GM23338 (cell line): Measurements from ENCODE around the gene MAP1B. TPM values are rescaled to one million over a fixed set of nuclear protein-coding genes. Genes with fewer than 3 reads are reported as not detected.

Experiments used
- ATAC-seq: fragments of 200-7000 bp; cut with Tn5 transposase; 3 replicates; pipeline ENCODE4 v1.9.1; 2020
- DNase-seq: peaks from one replicate; pipeline ENCODE4 v3.0.0-alpha.2; 2015; ENCODE audit warnings: low spot score
- H2AFZ ChIP-seq: fragments of 200-600 bp; sonication (generic); 2 replicates; pipeline ENCODE4 v1.8.0; 2016; ENCODE audit warnings: antibody characterized with exemption, mild to moderate bottlenecking, moderate library complexity
- H3F3A ChIP-seq: fragments of 200-600 bp; sonication (generic); replicated peaks from 2 replicates; pipeline ENCODE4 v1.8.0; 2017; ENCODE audit warnings: antibody characterized with exemption, mixed run types, low read depth
- H3K27ac ChIP-seq: fragments of 200-600 bp; sonication (generic); 2 replicates; pipeline ENCODE4 v1.6.1; 2016; ENCODE audit warnings: low read depth
- H3K27me3 ChIP-seq: fragments of 200-600 bp; sonication (generic); 2 replicates; pipeline ENCODE4 v1.8.0; 2016; ENCODE audit warnings: mild to moderate bottlenecking, mixed run types, moderate library complexity; ENCODE audit not compliant: insufficient read depth
- H3K36me3 ChIP-seq: fragments of 200-600 bp; sonication (generic); 2 replicates; pipeline ENCODE4 v1.8.0; 2016; ENCODE audit warnings: mild to moderate bottlenecking; ENCODE audit not compliant: insufficient read depth
- H3K4me1 ChIP-seq: fragments of 200-600 bp; sonication (generic); 2 replicates; pipeline ENCODE4 v1.8.0; 2016; ENCODE audit warnings: mild to moderate bottlenecking, moderate library complexity; ENCODE audit not compliant: insufficient read depth
- H3K4me2 ChIP-seq: fragments of 200-600 bp; sonication (generic); 2 replicates; pipeline ENCODE4 v1.7.1; 2017; ENCODE audit warnings: mixed run types
- H3K4me3 ChIP-seq: fragments of 200-600 bp; sonication (generic); 2 replicates; pipeline ENCODE4 v1.6.1; 2016; ENCODE audit warnings: mixed run types
- H3K79me2 ChIP-seq: fragments of 200-600 bp; sonication (generic); replicated peaks from 2 replicates; pipeline ENCODE4 v1.8.0; 2017; ENCODE audit warnings: mild to moderate bottlenecking; ENCODE audit not compliant: insufficient read depth
- H3K9me2 ChIP-seq: fragments of 200-600 bp; sonication (generic); 2 replicates; pipeline ENCODE4 v1.8.0; 2017; ENCODE audit not compliant: insufficient read depth
- H4K20me1 ChIP-seq: fragments of 200-600 bp; sonication (generic); replicated peaks from 2 replicates; pipeline ENCODE4 v1.8.0; 2017; ENCODE audit warnings: mild to moderate bottlenecking; ENCODE audit not compliant: insufficient read depth
- H3K27ac Mint-ChIP-seq: 2 replicates; pipeline ENCODE4 v1.8.0; 2020; ENCODE audit warnings: inconsistent platforms, mild to moderate bottlenecking, moderate library complexity, mixed read lengths
- H3K27me3 Mint-ChIP-seq: 3 replicates; pipeline ENCODE4 v1.8.0; 2022; ENCODE audit warnings: low read depth, mild to moderate bottlenecking, moderate library complexity, mixed read lengths, inconsistent platforms; ENCODE audit not compliant: insufficient read depth, poor library complexity
- H3K36me3 Mint-ChIP-seq: 3 replicates; pipeline ENCODE4 v1.8.0; 2021; ENCODE audit warnings: low read depth, mild to moderate bottlenecking, inconsistent platforms, moderate library complexity, mixed read lengths
- H3K4me1 Mint-ChIP-seq: 3 replicates; pipeline ENCODE4 v1.8.0; 2020; ENCODE audit warnings: mild to moderate bottlenecking, inconsistent platforms, mixed read lengths
- H3K4me3 Mint-ChIP-seq: 3 replicates; pipeline ENCODE4 v1.8.0; 2021; ENCODE audit warnings: moderate library complexity, mild to moderate bottlenecking, inconsistent platforms, mixed read lengths
- H3K9me3 Mint-ChIP-seq: 3 replicates; pipeline ENCODE4 v1.8.0; 2020; ENCODE audit warnings: moderate library complexity, mild to moderate bottlenecking, inconsistent platforms, mixed read lengths
- CREB1 ChIP-seq: fragments of 250-450 bp; sonication (Bioruptor Pico); IDR thresholded peaks from 2 replicates; pipeline ENCODE4 v1.5.0; 2020; ENCODE audit warnings: low read depth, mild to moderate bottlenecking, moderate library complexity
- CTCF ChIP-seq, 2 experiments: fragments of 200-600 bp in 1 of 2; sonication (generic) in 1 of 2; conservative IDR thresholded peaks; 2 replicates each; pipeline versions ENCODE4 v1.5.1 to v1.6.1; 2016 to 2017; ENCODE audit warnings: antibody characterized with exemption in 2 of 2, low read depth in 2 of 2, mild to moderate bottlenecking in 2 of 2, moderate library complexity in 1 of 2
- ETS1 ChIP-seq: IDR thresholded peaks from 2 replicates; pipeline ENCODE4 v1.6.1; 2016; ENCODE audit warnings: antibody characterized with exemption
- EZH2 ChIP-seq: fragments of 200-600 bp; sonication (generic); IDR thresholded peaks from one replicate; pipeline ENCODE4 v1.8.0; 2017; ENCODE audit warnings: antibody characterized with exemption, mild to moderate bottlenecking, low read depth; ENCODE audit not compliant: unreplicated experiment
- EZH2phosphoT487 ChIP-seq: fragments of 200-600 bp; sonication (generic); IDR thresholded peaks from one replicate; pipeline ENCODE4 v1.8.1; 2018; ENCODE audit warnings: antibody characterized with exemption; ENCODE audit not compliant: unreplicated experiment
- JUNB ChIP-seq: IDR thresholded peaks from one replicate; pipeline ENCODE4 v1.6.1; 2016; ENCODE audit warnings: antibody characterized with exemption; ENCODE audit not compliant: unreplicated experiment
- NANOG ChIP-seq: IDR thresholded peaks from 2 replicates; pipeline ENCODE4 v1.6.1; 2016; ENCODE audit warnings: antibody characterized with exemption, borderline replicate concordance
- POLR2AphosphoS5 ChIP-seq: IDR thresholded peaks from 2 replicates; pipeline ENCODE4 v1.6.1; 2016; ENCODE audit warnings: antibody characterized with exemption, low read depth
- REST ChIP-seq: IDR thresholded peaks from one replicate; pipeline ENCODE4 v1.6.1; 2018; ENCODE audit warnings: antibody characterized with exemption; ENCODE audit not compliant: unreplicated experiment
- STAT1 ChIP-seq: IDR thresholded peaks from one replicate; pipeline ENCODE4 v1.6.1; 2016; ENCODE audit warnings: antibody characterized with exemption; ENCODE audit not compliant: unreplicated experiment
- ZNF114 ChIP-seq: fragments of 250-450 bp; sonication (Bioruptor Pico); IDR thresholded peaks from 2 replicates; pipeline ENCODE4 v1.5.0; 2020; ENCODE audit warnings: mild to moderate bottlenecking, moderate library complexity
- ZNF331 ChIP-seq: fragments of 250-450 bp; sonication (Bioruptor Pico); IDR thresholded peaks from 2 replicates; pipeline ENCODE4 v1.5.0; 2020; ENCODE audit warnings: low read depth, mild to moderate bottlenecking, moderate library complexity
- ZNF462 ChIP-seq: fragments of 250-450 bp; sonication (Bioruptor Pico); IDR thresholded peaks from 2 replicates; pipeline ENCODE4 v1.5.0; 2020; ENCODE audit warnings: mild to moderate bottlenecking, moderate library complexity
- polyA plus RNA-seq: library from polyadenylated mRNA; unstranded; fragments of >200 nt; fragmentation: Nextera tagmentation; extraction: Ambion mirVana; gene quantifications from 2 replicates; pipeline ENCODE4 v1.2.1, GENCODE V29; 2016
- total RNA-seq: library from RNA; depleted of rRNA; stranded (reverse); fragments of >200 nt; shearing (Covaris generic); gene quantifications from 2 replicates; pipeline ENCODE4 v1.2.3, GENCODE V29; 2014

The MAP1B gene
- total and polyA plus RNA-seq, 2 experiments from 2014 or later = 148 to 263 TPM

GRCh38 chr5:72180925-72181324, 73.7 kb downstream of the MAP1B start:
- H3K4me3 ChIP-seq = no peak overlapping the region
- peaks cover 37% of the 10 kb centered on the region for H3K79me2 ChIP-seq
- peaks cover 38% of the 10 kb centered on the region for H3K4me1 ChIP-seq
- TF ChIP-seq EZH2 (no peak), EZH2phosphoT487 (no peak), CREB1 (CRISPR knock-in tag) (no peak), CTCF (conservative IDR thresholded peaks at IDR 0.05; ENCODE audit: low read depth in 2 of 2) (no peak), STAT1 (no peak), ZNF462 (CRISPR knock-in tag) (no peak), POLR2AphosphoS5 (no peak), ZNF114 (no peak), REST (no peak), JUNB (no peak), ZNF331 (CRISPR knock-in tag) (no peak), NANOG (no peak), ETS1 (no peak)
- peaks cover 5% of the 10 kb centered on the region; the same call in 1 of the 2 replicates for H4K20me1 ChIP-seq
- no peak overlapping the region for H3K27ac ChIP-seq
- Mint-ChIP-seq H3K27ac (no peak overlapping the region), H3K4me1 (peaks cover 44% of the 10 kb centered on the region), H3K9me3 (no peaks in the 10 kb centered on the region), H3K36me3 (peaks cover 29% of the 10 kb centered on the region), H3K27me3 (peaks cover 13% of the 10 kb centered on the region), H3K4me3 (no peak overlapping the region)
- no peak overlapping the region for H2AFZ ChIP-seq
- ATAC-seq (no peak), DNase-seq (no peak)
- H3K36me3 ChIP-seq = 0 out of 2 replicates have a peak, but pooled peaks cover 4% of the 10 kb centered on the region
- H3K4me2 ChIP-seq = no peak overlapping the region
- no peaks in the 10 kb centered on the region for H3K27me3 ChIP-seq
- peaks cover 3% of the 10 kb centered on the region; the same call in 1 of the 2 replicates for H3K9me2 ChIP-seq
- no peaks in the 10 kb centered on the region for H3F3A ChIP-seq
